KOPT-K1 (cell line): ENCODE results near the gene MLPH.

Experiments used
- H3K27ac ChIP-seq: fragments of 200-600 bp; sonication (generic); 2 replicates; pipeline ENCODE4 v1.5.1; 2016; ENCODE audit warnings: antibody characterized with exemption, mild to moderate bottlenecking, low read depth, low read length; ENCODE audit not compliant: poor library complexity, severe bottlenecking
- H3K36me3 ChIP-seq: fragments of 200-600 bp; sonication (generic); 2 replicates; pipeline ENCODE4 v1.5.1; 2017; ENCODE audit warnings: antibody characterized with exemption, mild to moderate bottlenecking, low read length, moderate library complexity; ENCODE audit not compliant: insufficient read depth
- H3K9me3 ChIP-seq: fragments of 200-600 bp; sonication (generic); 2 replicates; pipeline ENCODE4 v1.5.1; 2017; ENCODE audit warnings: antibody characterized with exemption, low read length, mild to moderate bottlenecking; ENCODE audit not compliant: insufficient read depth, poor library complexity, severe bottlenecking

MLPH gene

GRCh38 chr2:237511885-237512405, 24.9 kb downstream of the MLPH start:
- Histone ChIP-seq H3K27ac (no peak overlapping the region), H3K36me3 (no peaks in the 10 kb centered on the region), H3K9me3 (no peaks in the 10 kb centered on the region)

- H3K27ac ChIP-seq: no peak overlapping the region
- no peaks in the 10 kb centered on the region for H3K36me3 ChIP-seq
- no peaks in the 10 kb centered on the region for H3K9me3 ChIP-seq
Observed at GRCh38 chr2:237512774-237513466, 25.9 kb downstream of the MLPH start.

GRCh38 chr2:237513693-237514092, 26.6 kb downstream of the MLPH start:
- Histone ChIP-seq H3K27ac (no peak overlapping the region), H3K36me3 (no peaks in the 10 kb centered on the region), H3K9me3 (no peaks in the 10 kb centered on the region)

- H3K27ac ChIP-seq: no peak overlapping the region
- no peaks in the 10 kb centered on the region for H3K9me3 ChIP-seq
- H3K36me3 ChIP-seq: no peaks in the 10 kb centered on the region
Observed at GRCh38 chr2:237514474-237515130, 27.6 kb downstream of the MLPH start.

- Histone ChIP-seq H3K9me3 (no peaks in the 10 kb centered on the region), H3K27ac (no peak overlapping the region), H3K36me3 (no peaks in the 10 kb centered on the region)
Observed at GRCh38 chr2:237515166-237515565, 28.1 kb downstream of the MLPH start.

- Histone ChIP-seq H3K36me3 (no peaks in the 10 kb centered on the region), H3K9me3 (no peaks in the 10 kb centered on the region), H3K27ac (no peak overlapping the region)
Observed at GRCh38 chr2:237515621-237516275, 28.7 kb downstream of the MLPH start.

- no peaks in the 10 kb centered on the region for H3K36me3 ChIP-seq
- H3K9me3 ChIP-seq: no peaks in the 10 kb centered on the region
- no peak overlapping the region for H3K27ac ChIP-seq
Observed at GRCh38 chr2:237517163-237517562, 30.1 kb downstream of the MLPH start.

- Histone ChIP-seq H3K36me3 (no peaks in the 10 kb centered on the region), H3K27ac (no peak overlapping the region), H3K9me3 (no peaks in the 10 kb centered on the region)
Observed at GRCh38 chr2:237517990-237518389, 30.9 kb downstream of the MLPH start.

- Histone ChIP-seq H3K36me3 (no peaks in the 10 kb centered on the region), H3K9me3 (no peaks in the 10 kb centered on the region), H3K27ac (no peak overlapping the region)
Observed at GRCh38 chr2:237519506-237520245, 32.6 kb downstream of the MLPH start.

GRCh38 chr2:237520290-237520689, 33.2 kb downstream of the MLPH start:
- Histone ChIP-seq H3K27ac (no peak overlapping the region), H3K9me3 (no peaks in the 10 kb centered on the region), H3K36me3 (no peaks in the 10 kb centered on the region)

GRCh38 chr2:237524631-237525030, 37.6 kb downstream of the MLPH start:
- H3K36me3 ChIP-seq: no peaks in the 10 kb centered on the region
- no peak overlapping the region for H3K27ac ChIP-seq
- no peaks in the 10 kb centered on the region for H3K9me3 ChIP-seq

GRCh38 chr2:237525559-237526157, 38.6 kb downstream of the MLPH start:
- H3K27ac ChIP-seq: no peak overlapping the region
- no peaks in the 10 kb centered on the region for H3K9me3 ChIP-seq
- no peaks in the 10 kb centered on the region for H3K36me3 ChIP-seq

- Histone ChIP-seq H3K9me3 (no peaks in the 10 kb centered on the region), H3K36me3 (no peaks in the 10 kb centered on the region), H3K27ac (no peak overlapping the region)
Observed at GRCh38 chr2:237527233-237527632, 40.2 kb downstream of the MLPH start.

GRCh38 chr2:237527766-237528165, 40.7 kb downstream of the MLPH start:
- no peaks in the 10 kb centered on the region for H3K36me3 ChIP-seq

More at GRCh38 chr2:237527766-237528165, 40.7 kb downstream of the MLPH start:
- Histone ChIP-seq H3K27ac (no peak overlapping the region), H3K9me3 (no peaks in the 10 kb centered on the region)
